Muscle layer of duodenum (tissue), 2 donors: Measurements from ENCODE around the gene KLHDC3.
"Not testable (repeated sequence)": the region's sequence is repeated elsewhere in the genome, so short reads cannot be mapped to it uniquely, and the experiment has no call there.

ENCODE experiments used
- H3K27ac ChIP-seq: one replicate; pipeline ENCODE4 v1.7.0; 2013; ENCODE audit warnings: mild to moderate bottlenecking, low read length
- H3K27me3 ChIP-seq: one replicate; pipeline ENCODE4 v1.7.0; 2013; ENCODE audit warnings: low read depth, mild to moderate bottlenecking, control low read depth, low read length
- H3K36me3 ChIP-seq, 2 donors: one replicate each; pipeline ENCODE4 v1.7.0; 2013; ENCODE audit warnings: low read length in 2 of 2, control low read depth in 1 of 2, mild to moderate bottlenecking in 1 of 2; ENCODE audit not compliant: insufficient read depth in 2 of 2, control insufficient read depth in 1 of 2
- H3K4me1 ChIP-seq, 2 donors: one replicate each; pipeline ENCODE4 v1.7.0; 2013; ENCODE audit warnings: low read length in 2 of 2, mild to moderate bottlenecking in 2 of 2, control low read depth in 1 of 2, moderate library complexity in 1 of 2; ENCODE audit not compliant: insufficient read depth in 2 of 2, control insufficient read depth in 1 of 2
- H3K4me3 ChIP-seq, 2 donors: one replicate each; pipeline ENCODE4 v1.7.0; 2013; ENCODE audit warnings: low read length in 2 of 2, low read depth in 1 of 2, mild to moderate bottlenecking in 1 of 2
- H3K9me3 ChIP-seq, 2 donors: one replicate each; pipeline ENCODE4 v1.7.0; 2013; ENCODE audit warnings: low read length in 2 of 2, control low read depth in 1 of 2, mild to moderate bottlenecking in 1 of 2; ENCODE audit not compliant: control insufficient read depth in 1 of 2
- donor health status: healthy.

Gene KLHDC3

DNA sequence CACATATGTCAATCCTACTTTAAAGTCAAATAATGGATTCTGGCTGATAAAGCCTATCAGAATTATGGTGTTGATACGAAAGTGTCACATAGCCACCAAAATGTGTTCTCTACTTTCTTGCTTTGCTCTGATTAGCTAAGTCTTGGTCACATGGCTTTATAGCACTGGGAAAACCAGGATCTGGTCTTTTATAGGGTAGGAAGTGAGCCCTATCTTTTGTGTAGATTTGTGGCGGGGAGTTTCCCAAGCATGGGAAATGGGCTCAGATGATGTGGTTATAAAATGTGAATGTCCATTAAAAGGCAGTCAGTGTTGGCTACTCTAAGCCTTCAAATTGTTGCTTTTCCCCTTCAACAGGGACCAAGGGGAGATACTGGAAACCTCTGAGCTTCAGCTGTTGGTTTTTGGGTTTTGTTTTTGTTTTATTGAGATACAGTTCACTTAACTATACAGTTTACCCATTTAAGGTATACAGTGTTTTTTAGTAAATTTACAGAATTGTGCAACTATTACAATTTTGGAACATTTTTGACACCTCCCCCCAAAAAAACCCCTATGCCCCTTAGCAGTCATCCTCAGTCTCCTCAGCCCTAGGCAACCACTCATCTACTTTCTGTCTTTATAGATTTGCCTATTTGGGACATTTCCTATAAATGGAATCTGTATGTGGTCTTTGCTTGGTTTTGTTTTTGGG is 19.6 kb downstream of the KLHDC3 start:
- no peaks in the 10 kb centered on the region for H3K9me3 ChIP-seq
- H3K27me3 ChIP-seq: no peaks in the 10 kb centered on the region
- no peak overlapping the region for H3K27ac ChIP-seq
- no peak overlapping the region for H3K4me3 ChIP-seq
- peaks cover 29 to 62% of the 10 kb centered on the region in 2 donors for H3K36me3 ChIP-seq
- no peaks in the 10 kb centered on the region for H3K4me1 ChIP-seq

DNA sequence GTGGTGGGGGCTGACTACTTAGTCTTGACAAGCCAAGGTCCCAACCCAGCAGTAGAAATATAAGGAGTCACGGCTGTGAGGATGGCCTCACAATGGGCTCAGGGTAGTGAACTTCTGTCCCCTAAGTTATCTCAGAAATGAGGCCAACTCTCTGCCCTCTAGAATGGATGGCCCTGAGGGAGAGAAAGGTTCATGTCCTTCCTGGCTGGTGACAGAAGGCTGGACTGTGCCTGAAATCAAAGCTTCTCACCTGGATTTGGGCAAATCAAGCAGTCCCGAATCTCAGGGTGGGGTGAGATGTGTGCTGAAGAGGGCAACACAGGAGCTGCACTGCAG is 20.1 kb downstream of the KLHDC3 start:
- peaks cover 25 to 62% of the 10 kb centered on the region in 2 donors for H3K36me3 ChIP-seq
- H3K9me3 ChIP-seq: no peaks in the 10 kb centered on the region
- H3K27me3 ChIP-seq: no peaks in the 10 kb centered on the region

DNA sequence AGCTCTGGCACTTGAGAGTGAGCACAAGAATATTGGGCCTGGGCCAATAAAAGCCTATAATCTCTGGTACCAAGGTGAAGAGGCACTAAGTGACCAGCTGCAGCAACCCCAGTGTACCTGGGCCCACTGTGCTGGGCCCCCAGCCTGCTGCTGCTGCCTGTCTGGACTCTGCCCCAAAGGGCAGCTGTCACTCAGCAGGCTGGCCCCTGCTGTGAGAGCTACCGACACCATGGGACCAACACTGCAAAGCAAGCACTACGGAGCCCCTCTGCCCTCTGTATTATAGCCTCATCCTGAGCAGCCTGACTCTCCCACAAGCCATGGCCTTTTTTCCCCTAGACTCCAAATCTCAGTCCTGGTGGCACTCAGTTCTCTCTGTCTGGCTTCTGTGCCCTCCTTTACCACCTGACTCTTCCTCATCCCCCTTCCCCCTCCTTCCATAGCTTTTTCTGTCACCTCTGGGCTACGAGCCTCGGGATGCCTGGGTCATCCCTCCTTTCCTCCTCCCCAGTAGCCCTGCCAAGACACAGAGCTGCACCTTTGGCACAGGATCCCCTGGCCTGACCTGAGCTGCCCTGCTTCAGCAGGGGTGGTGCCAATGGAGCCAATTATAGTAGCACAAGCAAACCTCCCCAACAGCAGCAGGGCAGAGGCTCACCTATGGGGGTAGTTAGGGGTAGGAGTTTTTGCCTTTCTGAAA is 21.6 kb downstream of the KLHDC3 start:
- no peak overlapping the region for H3K27ac ChIP-seq

More for the DNA sequence above, 20.1 kb downstream of the KLHDC3 start:
- Histone ChIP-seq H3K27ac (no peak overlapping the region), H3K4me1 (no peaks in the 10 kb centered on the region), H3K4me3 (no peak overlapping the region)

DNA sequence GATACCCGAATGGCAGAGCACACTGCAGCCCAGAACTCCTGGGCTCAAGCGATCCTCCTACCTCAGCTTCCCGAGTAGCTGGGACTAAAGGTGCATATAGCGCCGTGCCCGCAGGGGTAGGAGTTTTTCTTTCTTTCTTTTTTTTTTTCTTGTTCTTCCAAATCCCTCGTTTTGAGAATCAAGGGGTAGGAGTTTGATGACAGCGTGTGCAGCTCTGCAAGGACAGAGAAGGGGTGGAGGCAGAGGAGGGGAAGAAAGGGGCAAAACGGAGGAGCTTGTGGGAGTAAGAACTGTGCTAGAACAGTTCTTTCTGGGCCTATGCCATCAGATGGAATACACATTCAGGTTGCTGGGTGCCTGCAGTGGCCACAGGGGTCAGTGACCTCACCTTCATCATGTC is 22.7 kb downstream of the KLHDC3 start:
- Histone ChIP-seq H3K4me3 (no peak overlapping the region), H3K27ac (no peak overlapping the region), H3K4me1 (no peaks in the 10 kb centered on the region), H3K9me3 (no peaks in the 10 kb centered on the region), H3K27me3 (no peaks in the 10 kb centered on the region), H3K36me3 (peaks cover 27 to 65% of the 10 kb centered on the region in 2 donors)

More for the DNA sequence above, 21.6 kb downstream of the KLHDC3 start:
- Histone ChIP-seq H3K9me3 (no peaks in the 10 kb centered on the region), H3K27me3 (no peaks in the 10 kb centered on the region), H3K4me1 (no peaks in the 10 kb centered on the region), H3K36me3 (peaks cover 23 to 62% of the 10 kb centered on the region in 2 donors), H3K4me3 (no peak overlapping the region)

DNA sequence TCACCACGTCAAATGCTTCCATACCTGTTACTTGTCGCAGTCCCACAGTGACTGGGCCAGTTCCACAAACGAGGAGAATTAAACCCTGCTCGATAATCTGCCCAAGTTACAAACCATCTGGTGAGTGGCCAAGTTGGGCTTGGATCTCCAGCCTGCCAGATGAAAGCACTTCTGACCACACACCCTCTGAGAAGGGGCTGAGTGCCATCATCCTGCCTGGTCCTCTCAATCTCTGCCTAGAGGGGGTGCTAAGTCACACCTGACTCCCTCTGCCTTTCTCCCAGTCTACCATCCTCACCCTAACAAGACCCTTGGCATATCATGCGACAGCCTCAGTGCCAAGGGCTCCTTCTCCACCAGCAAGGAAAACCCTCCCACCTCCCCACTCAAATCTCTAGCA is 23.1 kb downstream of the KLHDC3 start:
- H3K36me3 ChIP-seq: peaks cover 27 to 65% of the 10 kb centered on the region in 2 donors

DNA sequence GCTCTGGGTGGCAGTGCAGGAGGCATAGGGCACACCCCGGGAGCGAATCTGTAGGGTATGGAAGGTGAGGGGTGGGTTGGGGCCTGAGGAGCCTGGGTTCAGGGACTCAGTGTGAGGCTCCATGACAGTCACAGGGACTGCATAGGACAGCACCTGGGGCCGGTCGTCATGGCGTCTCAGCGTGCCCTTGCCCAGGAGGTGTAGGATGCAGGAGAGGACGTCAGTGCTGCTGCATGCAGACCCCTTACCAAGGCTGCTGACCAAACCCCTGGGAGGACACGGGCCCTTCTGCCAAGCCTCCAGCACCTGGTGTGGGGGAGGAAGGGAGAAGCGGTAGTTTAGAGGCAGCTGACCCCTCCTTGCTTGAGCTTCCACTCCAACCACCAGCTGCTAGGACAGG is 23.7 kb downstream of the KLHDC3 start:
- H3K27ac ChIP-seq: no peak overlapping the region
- no peaks in the 10 kb centered on the region for H3K9me3 ChIP-seq
- no peak overlapping the region for H3K4me3 ChIP-seq
- no peaks in the 10 kb centered on the region for H3K4me1 ChIP-seq
- no peaks in the 10 kb centered on the region for H3K27me3 ChIP-seq
- H3K36me3 ChIP-seq: peaks cover 27 to 62% of the 10 kb centered on the region in 2 donors

More for the DNA sequence above, 23.1 kb downstream of the KLHDC3 start:
- Histone ChIP-seq H3K27me3 (no peaks in the 10 kb centered on the region), H3K4me1 (no peaks in the 10 kb centered on the region), H3K27ac (no peak overlapping the region), H3K9me3 (no peaks in the 10 kb centered on the region), H3K4me3 (no peak overlapping the region)

DNA sequence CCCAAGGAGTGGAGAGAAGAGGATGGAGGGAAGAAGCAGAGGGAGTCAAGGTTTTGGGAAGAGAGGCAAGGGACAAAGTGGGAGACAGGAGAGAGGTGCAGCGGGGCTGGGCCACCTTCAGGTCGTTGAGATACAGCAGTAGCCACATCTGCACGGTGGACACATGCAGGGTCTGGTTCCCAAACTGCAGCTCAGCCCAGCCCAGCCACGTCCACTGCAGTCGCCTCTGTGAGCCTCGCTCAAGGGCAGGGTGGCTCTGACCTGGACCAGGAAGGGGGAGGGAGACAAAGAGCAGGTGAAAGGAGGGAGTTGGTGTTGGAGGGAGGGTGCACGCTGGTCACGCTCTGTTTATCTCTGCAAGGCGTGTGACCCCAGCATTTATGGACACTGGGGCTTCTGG is 24.7 kb downstream of the KLHDC3 start:
- Histone ChIP-seq H3K4me3 (no peak overlapping the region), H3K27ac (no peak overlapping the region), H3K36me3 (peaks cover 31 to 63% of the 10 kb centered on the region in 2 donors), H3K4me1 (no peaks in the 10 kb centered on the region), H3K27me3 (no peaks in the 10 kb centered on the region), H3K9me3 (no peaks in the 10 kb centered on the region)

DNA sequence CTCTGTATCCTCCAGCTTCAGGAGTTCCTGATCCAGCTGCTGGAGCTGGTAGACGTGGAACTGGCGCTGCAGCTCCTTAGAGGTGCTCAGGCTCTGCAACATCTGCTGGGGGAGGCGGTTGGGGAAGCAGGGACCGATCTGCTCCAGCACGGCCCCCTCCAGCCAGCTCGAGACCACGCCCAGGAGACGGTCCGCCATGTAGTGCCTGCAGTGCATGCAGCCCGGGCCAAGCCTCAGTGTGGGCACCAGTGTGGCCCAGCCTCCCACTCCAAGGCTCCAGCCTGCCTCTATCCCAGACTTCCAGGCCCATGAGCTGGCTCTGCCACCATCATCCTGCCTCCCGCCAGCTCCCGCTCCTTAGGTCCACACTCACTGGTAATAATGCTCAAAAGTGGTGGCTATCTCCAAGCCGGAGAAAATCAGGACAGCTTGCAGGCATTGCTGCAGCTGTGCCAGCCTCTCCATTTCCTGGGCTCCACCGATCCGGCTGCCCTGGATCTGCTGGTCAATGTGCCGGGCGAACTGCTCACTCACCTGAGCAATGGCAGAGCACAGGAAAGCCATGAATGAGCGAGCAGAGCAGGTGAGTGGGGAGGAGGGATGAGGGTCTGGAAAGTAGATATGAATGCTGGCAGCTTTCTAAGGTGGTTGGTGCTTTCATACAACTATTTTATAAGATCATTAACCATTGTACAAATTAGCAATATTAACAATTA is 26.7 kb downstream of the KLHDC3 start:
- H3K9me3 ChIP-seq: no peaks in the 10 kb centered on the region
- H3K27me3 ChIP-seq: no peaks in the 10 kb centered on the region
- no peaks in the 10 kb centered on the region for H3K4me1 ChIP-seq
- no peak overlapping the region for H3K4me3 ChIP-seq
- peaks cover 31 to 64% of the 10 kb centered on the region in 2 donors for H3K36me3 ChIP-seq
- H3K27ac ChIP-seq: no peak overlapping the region

DNA sequence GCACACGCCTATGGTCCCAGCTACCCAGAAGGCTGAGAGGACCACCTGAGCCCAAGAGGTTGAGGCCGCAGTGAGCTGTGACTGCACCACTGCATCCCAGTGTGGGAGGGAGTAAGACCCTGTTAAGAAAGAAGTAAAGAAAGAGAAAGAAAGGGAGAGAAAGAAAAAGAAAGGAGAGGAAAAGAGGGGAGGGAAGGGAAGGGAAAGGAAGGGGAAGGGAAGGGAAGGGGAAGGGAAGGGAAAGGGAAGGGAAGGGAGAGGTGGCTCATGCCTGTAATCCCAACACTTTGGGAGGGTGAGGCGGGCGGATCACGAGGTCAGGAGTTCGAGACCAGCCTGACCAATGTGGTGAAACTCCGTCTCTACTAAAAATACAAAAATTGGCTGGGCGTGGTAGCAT is 27.4 kb downstream of the KLHDC3 start:
- not testable (repeated sequence) for H3K4me1 ChIP-seq, H3K4me3 ChIP-seq, H3K9me3 ChIP-seq, H3K27me3 ChIP-seq, H3K27ac ChIP-seq
- H3K36me3 ChIP-seq: peaks cover 39 to 64% of the 10 kb centered on the region in 2 donors

DNA sequence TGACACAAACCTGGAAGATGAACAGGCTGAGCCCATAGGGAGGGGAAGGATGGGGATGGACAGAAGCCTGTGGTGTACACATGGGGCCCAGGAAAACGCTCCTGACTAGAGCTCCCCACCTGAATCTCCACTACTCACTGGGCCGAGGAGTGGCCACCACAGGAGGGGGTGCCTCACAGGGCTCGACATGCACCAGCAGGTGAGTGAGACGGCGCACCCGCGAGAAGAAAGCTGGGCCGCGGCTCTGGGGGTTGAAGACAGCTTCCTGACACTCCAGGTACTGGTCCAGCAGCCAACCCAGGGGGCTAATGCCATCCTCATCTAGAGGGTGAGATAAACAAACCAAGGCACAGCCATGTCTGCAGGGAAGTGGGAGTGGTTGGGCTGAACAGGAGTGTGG is 29.3 kb downstream of the KLHDC3 start:
- Histone ChIP-seq H3K4me1 (no peaks in the 10 kb centered on the region), H3K27ac (no peak overlapping the region), H3K9me3 (no peaks in the 10 kb centered on the region), H3K36me3 (peaks cover 30 to 69% of the 10 kb centered on the region in 2 donors), H3K27me3 (no peaks in the 10 kb centered on the region), H3K4me3 (no peak overlapping the region)

DNA sequence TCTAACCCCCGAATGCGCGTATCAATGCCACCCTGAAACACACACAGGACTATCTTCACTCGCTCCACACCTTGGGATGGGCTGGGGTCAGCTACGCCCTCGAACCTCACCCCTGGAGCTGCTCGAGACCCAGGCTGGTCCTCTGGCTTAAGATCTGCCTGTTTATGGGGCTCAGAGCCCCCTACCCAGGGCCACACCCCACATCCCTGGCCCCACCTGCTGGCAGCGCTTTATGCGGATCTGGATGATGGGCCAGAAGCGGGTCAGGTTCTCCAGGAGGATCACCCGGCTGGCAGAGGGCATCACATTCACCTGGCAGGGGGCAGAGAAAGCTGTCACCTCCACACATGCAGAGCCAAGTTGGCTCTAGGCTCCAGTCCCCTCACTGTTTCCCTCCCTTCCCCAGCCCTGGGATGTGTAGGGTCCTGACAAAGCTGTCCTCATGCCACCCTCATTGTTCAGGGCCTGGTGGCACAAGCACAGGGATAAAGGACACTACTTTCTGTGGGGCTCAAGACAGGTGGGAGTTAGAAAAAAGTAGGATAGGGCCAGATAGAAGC is 31.4 kb downstream of the KLHDC3 start:
- Histone ChIP-seq H3K4me1 (no peaks in the 10 kb centered on the region), H3K4me3 (no peak overlapping the region), H3K27ac (no peak overlapping the region), H3K27me3 (no peaks in the 10 kb centered on the region), H3K9me3 (no peaks in the 10 kb centered on the region), H3K36me3 (peaks cover 39 to 60% of the 10 kb centered on the region in 2 donors)
